Heart right ventricle (tissue), 16 donors: ENCODE data around the gene CADPS2. TPM values are rescaled to one million over a fixed set of nuclear protein-coding genes. Genes with fewer than 3 reads are reported as not detected.

ENCODE experiments used
- ATAC-seq, 8 donors: fragments of 200-7000 bp; cut with Tn5 transposase; one replicate each; pipeline ENCODE4 v1.9.1; 2020; ENCODE audit warnings: mild to moderate bottlenecking in 8 of 8, moderate library complexity in 8 of 8, moderate number of reproducible peaks in 1 of 8
- DNase-seq, 2 donors: peaks; one replicate each; pipeline ENCODE4 v3.0.0-alpha.2; 2020
- H3K27ac ChIP-seq, 10 donors: fragments of 200-600 bp; sonication (generic) in 2 of 10; one replicate each; pipeline versions ENCODE4 v1.5.0 to v1.8.0; 2020 to 2022; ENCODE audit warnings: mild to moderate bottlenecking in 3 of 10
- H3K27me3 ChIP-seq, 7 donors: fragments of 200-600 bp; one replicate each; pipeline ENCODE4 v1.8.0; 2021 to 2022; ENCODE audit warnings: mild to moderate bottlenecking in 2 of 7
- H3K36me3 ChIP-seq, 9 donors: fragments of 200-600 bp; sonication (generic) in 1 of 9; one replicate each; pipeline versions ENCODE4 v1.5.0 to v1.8.0; 2020 to 2022; ENCODE audit warnings: mild to moderate bottlenecking in 2 of 9
- H3K4me1 ChIP-seq, 9 donors: fragments of 200-600 bp; sonication (generic) in 1 of 9; one replicate each; pipeline versions ENCODE4 v1.5.0 to v1.8.0; 2020 to 2022; ENCODE audit warnings: mild to moderate bottlenecking in 4 of 9
- H3K4me3 ChIP-seq, 10 donors: fragments of 200-600 bp; sonication (generic) in 2 of 10; one replicate each; pipeline versions ENCODE4 v1.5.0 to v1.8.0; 2020 to 2022; ENCODE audit warnings: mild to moderate bottlenecking in 7 of 10, moderate library complexity in 2 of 10
- H3K9me3 ChIP-seq, 11 donors: fragments of 200-600 bp in 10 of 11; sonication (generic) in 2 of 11; one replicate each; pipeline versions ENCODE4 v1.5.0 to v1.8.0; 2013 to 2022; ENCODE audit warnings: mild to moderate bottlenecking in 2 of 11, control low read depth in 1 of 11, moderate library complexity in 1 of 11
- WGBS, 2 donors: extraction: QIAGEN DNeasy Blood & Tissue Kit; methylation state at CpG; one replicate each; pipeline ENCODE4 v1.1.7; 2013; ENCODE audit warnings: inconsistent platforms in 1 of 2; 5-methylcytosine and 5-hydroxymethylcytosine counted together
- intact Hi-C, 10 donors: fragments of 100-400 bp; cut with DNase I; formaldehyde crosslinking; loops; one replicate each; pipeline versions ENCODE4 v1.11.1 to v1.14.2; 2022
- polyA plus RNA-seq, 2 donors: library from polyadenylated mRNA; stranded (reverse); fragments of 200-250 nt; gene quantifications; one replicate each; pipeline ENCODE4 v1.2.3, GENCODE V29; 2013
- total RNA-seq, 10 donors: library from RNA; stranded (reverse); fragmentation: NEBNext Ultra II Directional in 3 of 10; extraction: Animal tissue kit (Norgen Biotek cat#: 25700) in 3 of 10; gene quantifications; one replicate each; pipeline versions ENCODE4 v1.2.1 to v1.2.4, GENCODE V29; 2021 to 2023
- TF ChIP-seq, protein P1 (sequence below), 9 donors: fragments of 200-600 bp; sonication (generic) in 2 of 9; IDR thresholded peaks; one replicate each; pipeline versions ENCODE4 v1.5.0 to v1.8.0; 2021 to 2022; ENCODE audit warnings: antibody characterized with exemption in 9 of 9, mild to moderate bottlenecking in 5 of 9, moderate library complexity in 1 of 9
- donor health status: Arrhythmogenic right ventricular cardiomyopathy.
- donor health status: ischemic (EF 13 %, LVEDD 7.1; RV severe dilation, severe dysfunction).
- donor health status: healthy with polysubstance abuse.
- donor health status: DM: no; HTN: yes; CAD: no.
- donor health status: DM: no; HTN: no; CAD: no.
- donor health status: ischemic (EF 25% LVEDD 6.9; RV normal size, moderate dysfunction).
- donor health status: ischemic (EF 25% LVEDD 5.7; RV mildly dilated, moderate dysfunction).
- donor health status: healthy.
- donor health status: DM: yes; HTN: yes; CAD: no.
- donor health status: Ischemic cardiomyopathy.
- donor health status: ischemic (EF 35%, LVEDD 5.7; RV mildly dilated, moderate dysfunction).
- donor health status: nonischemic (EF 11% LVEDD 7.7; RV severe dilation, severe dysfunction).
- donor health status: DM: yes; HTN: yes; CAD: no.
- donor health status: PGD.
- donor health status: ischemic (EF 29% LVEDD 5.4; RV normal size, mild dysfunction).
- donor health status: nonischemic (EF 23%, LVEDD 6.1; RV moderate dilation, normal function).

The CADPS2 gene
- total and polyA plus RNA-seq, 12 donors: 3.6 to 25.7 (median 6.6) TPM

GRCh38 chr7:122632238-122632637 is 254.0 kb downstream of the CADPS2 start:
- H3K4me1 ChIP-seq: peaks cover 0 to 3% (median 0%) of the 10 kb centered on the region in 9 donors
- no peak overlapping the region for H3K27ac ChIP-seq
- H3K4me3 ChIP-seq: no peak overlapping the region
- TF ChIP-seq, protein P1, sequence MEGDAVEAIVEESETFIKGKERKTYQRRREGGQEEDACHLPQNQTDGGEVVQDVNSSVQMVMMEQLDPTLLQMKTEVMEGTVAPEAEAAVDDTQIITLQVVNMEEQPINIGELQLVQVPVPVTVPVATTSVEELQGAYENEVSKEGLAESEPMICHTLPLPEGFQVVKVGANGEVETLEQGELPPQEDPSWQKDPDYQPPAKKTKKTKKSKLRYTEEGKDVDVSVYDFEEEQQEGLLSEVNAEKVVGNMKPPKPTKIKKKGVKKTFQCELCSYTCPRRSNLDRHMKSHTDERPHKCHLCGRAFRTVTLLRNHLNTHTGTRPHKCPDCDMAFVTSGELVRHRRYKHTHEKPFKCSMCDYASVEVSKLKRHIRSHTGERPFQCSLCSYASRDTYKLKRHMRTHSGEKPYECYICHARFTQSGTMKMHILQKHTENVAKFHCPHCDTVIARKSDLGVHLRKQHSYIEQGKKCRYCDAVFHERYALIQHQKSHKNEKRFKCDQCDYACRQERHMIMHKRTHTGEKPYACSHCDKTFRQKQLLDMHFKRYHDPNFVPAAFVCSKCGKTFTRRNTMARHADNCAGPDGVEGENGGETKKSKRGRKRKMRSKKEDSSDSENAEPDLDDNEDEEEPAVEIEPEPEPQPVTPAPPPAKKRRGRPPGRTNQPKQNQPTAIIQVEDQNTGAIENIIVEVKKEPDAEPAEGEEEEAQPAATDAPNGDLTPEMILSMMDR (IDR thresholded peaks at IDR 0.05): no peak
- H3K9me3 ChIP-seq: peaks cover 0 to 5% (median 0%) of the 10 kb centered on the region in 11 donors
- intact Hi-C loops: no loop called here
- H3K27me3 ChIP-seq: no peaks in the 10 kb centered on the region
- H3K36me3 ChIP-seq: no peaks in the 10 kb centered on the region
- DNase-seq: no peak
- no peak for ATAC-seq

DNA sequence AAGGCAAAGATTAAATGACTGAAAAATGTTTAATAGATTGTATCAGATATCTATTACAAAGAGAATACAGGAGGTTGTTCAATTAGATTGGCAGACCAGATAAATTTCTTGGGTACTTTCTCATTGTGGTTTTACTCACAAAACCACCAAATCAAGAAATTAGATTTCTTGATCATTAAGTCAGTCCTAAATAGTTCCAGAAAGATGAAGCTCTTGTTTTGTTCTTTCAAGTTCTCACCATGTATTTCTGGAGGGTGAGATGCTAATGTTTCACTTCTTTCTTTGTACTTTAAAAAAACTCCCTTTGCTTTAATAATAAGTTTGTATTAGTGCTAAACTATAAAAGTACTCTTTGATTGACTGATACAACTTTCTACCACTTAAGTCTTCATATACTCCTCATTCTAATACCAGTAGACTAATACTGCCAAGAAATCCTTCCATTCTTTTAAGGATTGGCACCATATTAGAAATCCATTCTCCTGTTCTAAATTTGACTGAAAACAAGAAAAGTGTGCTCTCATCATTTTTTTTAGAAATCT is 256.8 kb downstream of the CADPS2 start:
- intact Hi-C loops: no loop called here
- H3K4me3 ChIP-seq: no peak overlapping the region
- H3K9me3 ChIP-seq: no peaks in the 10 kb centered on the region

DNA sequence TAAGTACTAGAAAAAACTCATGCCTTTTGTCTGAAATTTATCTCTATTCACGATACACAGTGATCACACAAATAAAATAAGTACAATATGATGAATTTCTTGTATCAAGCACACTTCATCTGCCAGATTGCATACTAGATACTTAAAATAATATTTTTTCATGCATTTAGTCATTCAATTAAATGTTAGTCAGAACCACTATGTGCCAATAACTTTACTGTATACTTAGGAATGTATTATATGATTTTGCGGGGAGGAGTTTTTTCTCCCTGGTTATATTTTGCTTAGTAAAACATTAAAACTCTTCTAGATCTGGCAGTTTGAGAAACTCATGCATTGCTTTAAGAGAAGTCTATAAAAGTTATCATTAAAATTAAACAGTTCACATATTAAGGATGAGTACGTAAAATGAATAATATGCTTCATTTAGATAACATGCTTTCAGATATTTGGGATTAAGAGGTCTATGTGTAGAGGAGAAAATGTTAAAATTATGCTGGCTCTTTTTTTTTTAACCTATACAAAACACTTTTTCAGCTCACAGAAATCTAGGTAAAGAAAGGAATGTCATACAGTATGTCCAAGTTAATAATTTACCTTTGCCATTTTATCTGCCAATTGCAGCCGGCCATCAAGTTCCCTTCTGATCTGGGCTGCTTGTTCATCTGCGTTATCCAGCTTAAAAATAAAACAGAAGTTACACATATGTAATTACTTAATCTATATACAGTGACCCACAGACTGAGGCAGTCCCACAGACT is 257.4 kb downstream of the CADPS2 start:
- TF ChIP-seq, protein P1 (IDR thresholded peaks at IDR 0.05): no peak
- DNase-seq (no peak), ATAC-seq (no peak)
- Histone ChIP-seq H3K4me3 (no peak overlapping the region), H3K36me3 (no peaks in the 10 kb centered on the region), H3K4me1 (peaks cover 0 to 3% (median 0%) of the 10 kb centered on the region in 9 donors), H3K27me3 (no peaks in the 10 kb centered on the region), H3K9me3 (no peaks in the 10 kb centered on the region), H3K27ac (no peak overlapping the region)
- WGBS, 2 donors: 95 to 97% methylated on average over 5 of the region's 5 CpGs
- intact Hi-C loops: no loop called here

More for the DNA sequence above, 256.8 kb downstream of the CADPS2 start:
- H3K36me3 ChIP-seq: no peaks in the 10 kb centered on the region
- H3K27ac ChIP-seq: no peak overlapping the region
- H3K4me1 ChIP-seq: peaks cover 0 to 3% (median 0%) of the 10 kb centered on the region in 9 donors
- H3K27me3 ChIP-seq: no peaks in the 10 kb centered on the region
- TF ChIP-seq, protein P1 (IDR thresholded peaks at IDR 0.05): no peak
- no peak for ATAC-seq
- no peak for DNase-seq

DNA sequence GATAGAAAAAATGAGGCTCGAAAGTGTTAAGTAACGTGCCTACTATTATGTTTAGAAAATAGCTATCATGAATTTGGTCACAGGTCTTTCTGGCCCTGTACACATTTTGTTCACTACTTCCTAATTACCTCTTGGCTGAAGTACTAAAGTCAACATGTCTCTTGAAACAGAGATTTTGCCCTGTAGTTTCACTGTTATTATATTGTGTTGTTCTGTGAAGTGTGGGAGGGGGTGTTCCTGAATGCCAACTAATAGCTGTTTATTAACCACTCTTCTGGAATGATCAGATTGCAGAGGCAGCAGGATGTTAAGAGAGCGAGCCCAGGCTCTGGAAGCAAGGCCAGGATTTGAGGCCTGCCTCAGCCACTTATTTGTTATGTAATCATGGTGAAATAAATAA is 259.5 kb downstream of the CADPS2 start:
- Histone ChIP-seq H3K27ac (no peak overlapping the region), H3K27me3 (no peaks in the 10 kb centered on the region), H3K36me3 (no peaks in the 10 kb centered on the region), H3K9me3 (no peaks in the 10 kb centered on the region), H3K4me3 (no peak overlapping the region), H3K4me1 (peaks cover 0 to 3% (median 0%) of the 10 kb centered on the region in 9 donors)
- ATAC-seq: no peak
- TF ChIP-seq, protein P1 (IDR thresholded peaks at IDR 0.05): no peak
- DNase-seq: no peak
- WGBS, 2 donors: 90 to 93% methylated on average over 3 of the region's 3 CpGs
- intact Hi-C loops: no loop called here
